Measurements from ENCODE around the gene OSCP1.

Gene OSCP1

GRCh38 chr1:36382669-36383068 lies 67.6 kb downstream of the OSCP1 start:
- no peak for DNase-seq (ENCODE audit: low read depth)

DNA sequence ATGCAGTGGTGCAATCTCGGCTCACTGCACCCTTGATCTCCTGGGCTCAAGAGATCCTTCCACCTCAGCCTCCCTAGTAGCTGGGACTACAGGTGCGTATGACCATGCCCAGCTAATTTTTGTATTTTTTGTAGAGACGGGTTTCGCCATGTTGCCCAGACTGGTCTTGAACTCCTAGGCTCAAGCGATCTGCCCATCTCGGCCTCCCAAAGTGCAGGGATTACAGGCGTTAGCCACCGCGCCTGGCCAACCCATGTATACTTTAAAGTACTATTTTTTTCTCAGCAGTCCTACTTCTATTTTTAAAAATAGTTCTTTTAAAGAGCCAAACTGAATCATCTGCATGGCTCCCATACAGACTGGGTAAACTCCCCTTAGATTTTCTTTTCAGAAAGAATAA lies 68.0 kb downstream of the OSCP1 start:
- no peak for DNase-seq (ENCODE audit: low read depth)

GRCh38 chr1:36381405-36381804 lies 68.8 kb downstream of the OSCP1 start:
- no peak for DNase-seq (ENCODE audit: low read depth)

- no peak for DNase-seq (ENCODE audit: low read depth)
These were observed 69.5 kb downstream of the OSCP1 start for GRCh38 chr1:36380782-36381181.

DNA sequence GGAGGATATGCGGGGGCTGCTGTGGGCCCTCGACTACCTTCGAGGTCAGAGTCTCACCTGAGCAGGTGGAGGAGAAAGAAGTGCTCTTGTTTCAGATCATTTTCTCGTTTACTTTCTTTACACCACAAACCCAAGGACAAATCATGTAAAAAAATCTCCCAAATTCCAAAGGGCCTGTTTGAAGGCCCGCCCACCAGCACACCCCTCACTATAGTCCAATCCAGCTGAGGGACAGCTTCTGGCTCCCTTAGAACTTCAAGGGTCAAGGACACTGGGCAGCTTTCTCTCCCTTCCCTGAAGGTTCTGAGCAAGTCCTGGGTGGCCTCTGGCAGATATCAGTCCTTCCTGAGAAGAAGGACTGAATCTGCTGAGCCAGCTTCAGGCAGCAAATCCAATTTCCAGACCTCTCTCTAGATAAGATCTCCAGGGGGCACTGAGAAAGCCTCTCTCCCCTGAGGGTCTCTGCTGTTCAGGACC lies 70.1 kb downstream of the OSCP1 start:
- DNase-seq (ENCODE audit: low read depth): no peak

- no peak for DNase-seq (ENCODE audit: low read depth)
These were observed 72.3 kb downstream of the OSCP1 start for GRCh38 chr1:36377791-36378492.

DNA sequence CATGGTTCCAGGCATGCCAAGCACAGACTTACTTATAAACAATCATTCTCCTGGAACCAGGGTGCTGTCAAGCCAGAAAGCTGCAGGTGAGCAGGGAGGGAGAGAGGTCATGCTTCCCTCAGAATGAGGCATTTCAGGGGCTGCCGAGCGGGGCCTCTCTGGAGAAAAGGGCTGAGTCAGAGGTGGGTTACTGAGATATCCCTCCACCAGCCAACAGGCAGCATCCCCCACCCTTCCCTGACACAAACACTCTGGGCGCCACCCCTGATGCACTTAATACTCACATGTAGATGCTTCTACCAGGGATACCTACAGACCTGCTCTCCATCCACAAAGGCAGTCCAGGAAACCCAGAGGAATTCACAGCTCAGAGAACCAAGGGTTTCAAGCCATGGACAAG lies 77.6 kb downstream of the OSCP1 start:
- no peak for DNase-seq (ENCODE audit: low read depth)

DNA sequence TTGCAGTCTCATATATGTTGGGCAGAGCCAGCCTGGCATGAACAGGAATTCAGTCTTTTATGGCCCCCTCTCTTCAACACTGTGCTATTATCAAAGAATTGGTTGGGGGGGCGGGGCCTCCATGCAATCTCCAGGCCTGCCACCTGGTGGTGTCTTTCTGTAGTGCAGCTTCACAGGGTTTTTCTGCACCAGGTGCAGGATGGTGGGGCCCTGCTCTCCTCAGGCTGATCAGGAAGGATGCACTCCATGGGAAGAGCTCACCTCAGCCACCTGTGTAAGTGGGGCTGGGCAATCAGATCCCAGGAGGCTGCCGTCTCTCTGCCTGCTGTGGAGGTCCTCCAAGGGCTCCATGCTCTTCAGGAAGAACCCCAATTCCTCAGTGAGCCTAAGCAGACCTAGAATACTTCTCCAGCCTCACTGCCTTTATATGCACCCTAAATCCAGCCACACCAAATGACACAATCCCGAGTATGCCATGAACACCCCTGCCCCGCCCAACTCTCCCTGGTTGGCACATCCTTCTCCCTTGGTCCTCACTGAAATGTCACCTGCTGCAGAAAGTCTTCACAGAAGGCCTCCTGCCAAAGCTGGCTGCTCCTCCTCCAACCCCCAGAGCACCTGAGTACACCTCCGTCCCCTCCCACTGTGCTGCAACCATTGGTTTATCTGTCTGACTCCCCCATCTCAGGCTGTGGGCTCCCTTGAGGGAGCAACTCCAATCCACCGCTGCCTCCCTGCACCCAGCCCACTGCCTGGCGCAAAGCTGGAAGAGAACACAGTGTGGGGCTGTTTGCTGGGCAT lies 81.0 kb downstream of the OSCP1 start:
- no peak for DNase-seq (ENCODE audit: low read depth)

Data from non-pigmented ciliary epithelial cell (primary cell).